GM08714 (cell line): ENCODE measurements around the gene MRPL45.
"Not testable (repeated sequence)": the region's sequence is repeated elsewhere in the genome, so short reads cannot be mapped to it uniquely, and the experiment has no call there.

Experiments
- H3K4me3 ChIP-seq: fragments of 200-500 bp; sonication (Bioruptor generic); 2 replicates; pipeline ENCODE4 v1.5.1; 2014; ENCODE audit warnings: mild to moderate bottlenecking, low read length, inconsistent platforms
- ZNF274 ChIP-seq: IDR thresholded peaks from 2 replicates; pipeline ENCODE4 v1.6.1; 2012; ENCODE audit warnings: mild to moderate bottlenecking, low read depth, low read length

The MRPL45 gene

GRCh38 chr17:38296834-38297517 is at the start of gene MRPL45:
Gene MRPL45 (plus strand): TSS chr17:38297168. CDS start chr17:38297184, 16 bp downstream.
- peak within 1 kb of the TSS; percentile 82 for H3K4me3 ChIP-seq

- H3K4me3 ChIP-seq, result not testable (repeated sequence)
These were observed 43.8 kb upstream of the MRPL45 start for GRCh38 chr17:38253191-38253590.

GRCh38 chr17:38254357-38254756 is 42.6 kb upstream of the MRPL45 start:
- H3K4me3 ChIP-seq, result not testable (repeated sequence)

DNA sequence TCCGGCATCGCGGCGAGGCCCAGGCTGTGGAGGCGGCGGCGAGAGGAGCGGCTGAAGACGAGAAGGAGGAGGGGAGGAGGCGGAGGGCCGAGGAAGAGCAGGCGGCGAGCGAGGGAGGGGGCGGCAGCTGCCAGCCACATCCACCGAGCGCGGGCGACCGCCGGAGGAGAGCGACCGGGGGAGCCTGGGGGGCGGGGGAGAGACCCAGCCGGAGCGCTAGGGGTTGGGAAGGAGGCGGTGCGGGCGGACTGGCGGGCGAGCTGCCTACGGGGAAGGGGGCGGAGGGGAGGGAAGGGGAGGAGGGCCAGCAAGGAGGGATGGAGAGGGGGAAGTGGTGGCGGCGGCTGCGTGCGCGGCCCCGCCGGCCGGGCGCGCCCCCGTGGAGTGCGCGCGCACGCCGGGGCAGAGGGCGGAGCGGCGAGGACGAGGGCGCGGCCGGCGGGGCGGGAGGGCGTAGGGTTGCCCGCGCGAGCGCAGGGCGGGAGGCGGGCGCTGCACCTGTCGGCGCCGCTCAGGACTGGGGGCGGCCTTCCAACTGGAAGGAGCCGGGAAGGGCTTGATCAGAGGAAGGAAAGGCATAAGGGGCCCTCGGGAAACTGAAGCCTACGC is 39.9 kb upstream of the MRPL45 start:
- peak overlapping the region; percentile 64; the same call in 1 of the 2 replicates for H3K4me3 ChIP-seq

GRCh38 chr17:38265974-38266506 is 30.9 kb upstream of the MRPL45 start:
- H3K4me3 ChIP-seq, result not testable (repeated sequence)

DNA sequence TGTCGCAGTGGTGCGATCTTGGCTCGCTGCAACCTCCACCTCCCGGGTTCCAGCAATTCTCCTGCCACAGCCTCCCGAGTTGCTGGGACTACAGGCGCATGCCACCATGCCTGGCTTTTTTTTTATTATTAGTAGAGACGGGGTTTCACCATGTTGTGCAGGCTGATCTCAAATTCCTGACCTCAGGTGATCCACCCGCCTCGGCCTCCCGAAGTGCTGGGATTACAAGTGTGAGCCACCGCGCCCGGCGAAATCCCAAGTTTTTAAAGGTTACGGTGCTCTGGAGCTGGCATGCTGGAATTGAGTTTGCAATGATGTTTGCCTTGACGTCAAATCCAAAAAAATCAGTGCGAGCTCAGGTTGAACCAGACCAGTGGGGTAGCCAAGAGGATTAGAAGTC is 30.4 kb upstream of the MRPL45 start:
- H3K4me3 ChIP-seq, result not testable (repeated sequence)

- not testable (repeated sequence) for H3K4me3 ChIP-seq
These were observed 28.8 kb upstream of the MRPL45 start for GRCh38 chr17:38268138-38268537.

GRCh38 chr17:38269045-38269444 is 27.9 kb upstream of the MRPL45 start:
- H3K4me3 ChIP-seq, result not testable (repeated sequence)

- H3K4me3 ChIP-seq, result not testable (repeated sequence)
These were observed 27.4 kb upstream of the MRPL45 start for GRCh38 chr17:38269552-38269951.

- H3K4me3 ChIP-seq, result not testable (repeated sequence)
These were observed 11.0 kb upstream of the MRPL45 start for GRCh38 chr17:38285994-38286393.

GRCh38 chr17:38286501-38287091 is 10.4 kb upstream of the MRPL45 start:
- not testable (repeated sequence) for H3K4me3 ChIP-seq

- not testable (repeated sequence) for H3K4me3 ChIP-seq
These were observed 8.6 kb upstream of the MRPL45 start for GRCh38 chr17:38288217-38288827.

GRCh38 chr17:38289760-38290159 is 7.2 kb upstream of the MRPL45 start:
- not testable (repeated sequence) for H3K4me3 ChIP-seq

- not testable (repeated sequence) for H3K4me3 ChIP-seq
These were observed 1.2 kb upstream of the MRPL45 start for GRCh38 chr17:38295602-38296365.

- TF ChIP-seq ZNF274, result no peak
- no peak overlapping the region for H3K4me3 ChIP-seq
These were observed 18.5 kb downstream of the MRPL45 start for GRCh38 chr17:38315497-38315896.
